Activated CD4-positive, alpha-beta T cell treated with anti-CD3 and anti-CD28 coated beads, Interleukin-2, amount 10 ng/mL, durations not matched to agents 24 days and 14 days (primary cell): ENCODE results near the gene STAB2. TPM values are rescaled to one million over a fixed set of nuclear protein-coding genes. Genes with fewer than 3 reads are reported as not detected.
"Not testable (repeated sequence)": the region's sequence is repeated elsewhere in the genome, so short reads cannot be mapped to it uniquely, and the experiment has no call there.

ENCODE experiments used
- DNase-seq: peaks from one replicate; pipeline ENCODE4 v3.0.0; 2022
- H3K27ac Mint-ChIP-seq: one replicate; pipeline ENCODE4 v1.8.0; 2022; ENCODE audit warnings: mild to moderate bottlenecking, mixed read lengths
- H3K27me3 Mint-ChIP-seq: one replicate; pipeline ENCODE4 v1.8.0; 2022; ENCODE audit warnings: mixed read lengths
- H3K36me3 Mint-ChIP-seq: one replicate; pipeline ENCODE4 v1.8.0; 2022; ENCODE audit warnings: low read depth, mild to moderate bottlenecking, mixed read lengths
- H3K4me1 Mint-ChIP-seq: one replicate; pipeline ENCODE4 v1.8.0; 2021; ENCODE audit warnings: mixed read lengths
- H3K4me3 Mint-ChIP-seq: one replicate; pipeline ENCODE4 v1.8.0; 2022; ENCODE audit warnings: mild to moderate bottlenecking, moderate library complexity, mixed read lengths
- H3K9me3 Mint-ChIP-seq: one replicate; pipeline ENCODE4 v1.8.0; 2021; ENCODE audit warnings: mixed read lengths
- intact Hi-C: fragments of 100-400 bp; cut with micrococcal nuclease; formaldehyde crosslinking; loops from one replicate; pipeline ENCODE4 v1.15.1; 2023
- total RNA-seq: library from RNA; stranded (reverse); gene quantifications from 2 replicates; pipeline ENCODE4 v1.2.3, GENCODE V29; 2022

The STAB2 gene
- total RNA-seq, 1 donor from 2014 or later: not detected

- no peak for DNase-seq
- Mint-ChIP-seq H3K36me3 (no peaks in the 10 kb centered on the region), H3K27me3 (peaks cover 6% of the 10 kb centered on the region), H3K9me3 (no peaks in the 10 kb centered on the region), H3K4me3 (no peak overlapping the region), H3K4me1 (no peaks in the 10 kb centered on the region), H3K27ac (no peak overlapping the region)
- intact Hi-C loops: no loop called here
These were observed 58.1 kb downstream of the STAB2 start for GRCh38 chr12:103645202-103645601.

- H3K36me3 Mint-ChIP-seq: no peaks in the 10 kb centered on the region
- no peaks in the 10 kb centered on the region for H3K9me3 Mint-ChIP-seq
- DNase-seq: no peak
- no peak overlapping the region for H3K27ac Mint-ChIP-seq
- H3K27me3 Mint-ChIP-seq: peaks cover 6% of the 10 kb centered on the region
- H3K4me1 Mint-ChIP-seq: no peaks in the 10 kb centered on the region
- intact Hi-C loops: no loop called here
- no peak overlapping the region for H3K4me3 Mint-ChIP-seq
These were observed 60.2 kb downstream of the STAB2 start for GRCh38 chr12:103647267-103647666.

- H3K36me3 Mint-ChIP-seq: no peaks in the 10 kb centered on the region
- intact Hi-C loops: no loop called here
- no peak overlapping the region for H3K4me3 Mint-ChIP-seq
- no peaks in the 10 kb centered on the region for H3K9me3 Mint-ChIP-seq
- no peak for DNase-seq
- H3K27me3 Mint-ChIP-seq: peaks cover 3% of the 10 kb centered on the region
- no peaks in the 10 kb centered on the region for H3K4me1 Mint-ChIP-seq
- H3K27ac Mint-ChIP-seq: no peak overlapping the region
These were observed 65.7 kb downstream of the STAB2 start for GRCh38 chr12:103652808-103653207.

DNA sequence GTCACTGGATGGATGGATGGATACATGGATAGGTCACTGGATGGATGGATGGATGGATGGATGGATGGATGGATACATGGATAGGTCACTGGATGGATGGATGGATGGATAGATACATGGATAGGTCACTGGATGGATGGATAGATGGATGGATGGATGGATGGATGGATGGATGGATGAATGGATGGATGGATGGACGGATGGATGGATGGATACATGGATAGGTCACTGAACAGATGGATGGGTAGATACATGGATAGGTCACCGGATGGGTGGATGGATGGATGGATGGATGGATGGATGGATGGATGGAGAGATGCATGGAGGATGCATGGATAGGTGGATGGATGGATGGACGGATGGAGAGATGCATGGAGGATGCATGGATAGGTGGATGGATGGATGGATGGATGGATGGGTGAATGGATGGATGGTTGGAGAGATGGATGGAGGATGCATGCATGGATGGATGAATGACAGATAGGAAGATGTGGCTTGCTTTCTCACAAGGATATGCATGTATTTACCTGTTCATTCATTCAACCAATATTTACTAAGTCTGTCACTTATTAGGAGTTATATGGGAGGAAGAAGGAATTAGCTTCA is 66.6 kb downstream of the STAB2 start:
- H3K9me3 Mint-ChIP-seq, intact Hi-C loops, H3K36me3 Mint-ChIP-seq, H3K27me3 Mint-ChIP-seq, H3K4me1 Mint-ChIP-seq, H3K27ac Mint-ChIP-seq, DNase-seq, H3K4me3 Mint-ChIP-seq: not testable (repeated sequence)

- Mint-ChIP-seq H3K27ac (no peak overlapping the region), H3K4me1 (peaks cover 2% of the 10 kb centered on the region), H3K9me3 (no peaks in the 10 kb centered on the region), H3K4me3 (no peak overlapping the region), H3K27me3 (peaks cover 7% of the 10 kb centered on the region), H3K36me3 (no peaks in the 10 kb centered on the region)
- DNase-seq: no peak
- intact Hi-C loops: no loop called here
These were observed 67.7 kb downstream of the STAB2 start for GRCh38 chr12:103654816-103655215.

GRCh38 chr12:103656291-103656690 is 69.2 kb downstream of the STAB2 start:
- no peak overlapping the region for H3K27ac Mint-ChIP-seq
- peaks cover 13% of the 10 kb centered on the region for H3K27me3 Mint-ChIP-seq
- intact Hi-C loops: no loop called here
- peaks cover 2% of the 10 kb centered on the region for H3K4me1 Mint-ChIP-seq
- H3K9me3 Mint-ChIP-seq: no peaks in the 10 kb centered on the region
- H3K4me3 Mint-ChIP-seq: no peak overlapping the region
- DNase-seq: no peak
- H3K36me3 Mint-ChIP-seq: no peaks in the 10 kb centered on the region

DNA sequence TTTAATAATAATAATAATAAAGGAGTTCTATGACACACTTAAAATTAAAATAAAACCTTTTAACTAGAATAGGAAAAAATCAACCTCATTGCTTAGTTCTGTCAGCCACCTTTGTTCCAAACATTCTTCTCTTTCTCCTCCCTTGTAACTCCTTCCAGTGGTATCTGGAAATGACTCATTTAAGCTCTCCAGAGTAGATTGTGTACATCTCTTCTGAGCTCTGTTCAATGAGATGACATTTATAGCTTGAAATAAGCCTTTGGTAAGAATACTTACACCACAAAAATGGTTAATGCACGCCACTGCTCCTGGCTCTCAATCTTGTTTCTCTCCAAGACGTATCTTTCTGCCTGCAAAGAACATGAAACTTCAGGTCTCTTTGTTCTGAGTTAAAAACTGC is 70.3 kb downstream of the STAB2 start:
- no peak overlapping the region for H3K27ac Mint-ChIP-seq
- DNase-seq: no peak
- H3K4me3 Mint-ChIP-seq: no peak overlapping the region
- H3K9me3 Mint-ChIP-seq: no peaks in the 10 kb centered on the region
- H3K36me3 Mint-ChIP-seq: no peaks in the 10 kb centered on the region
- H3K4me1 Mint-ChIP-seq: peaks cover 2% of the 10 kb centered on the region
- intact Hi-C loops: no loop called here
- peaks cover 14% of the 10 kb centered on the region for H3K27me3 Mint-ChIP-seq

GRCh38 chr12:103664626-103665025 is 77.6 kb downstream of the STAB2 start:
- Mint-ChIP-seq H3K4me3 (no peak overlapping the region), H3K27ac (no peak overlapping the region), H3K36me3 (no peaks in the 10 kb centered on the region), H3K4me1 (no peaks in the 10 kb centered on the region), H3K9me3 (no peaks in the 10 kb centered on the region), H3K27me3 (peaks cover 11% of the 10 kb centered on the region)
- intact Hi-C loops: no loop called here
- no peak for DNase-seq

DNA sequence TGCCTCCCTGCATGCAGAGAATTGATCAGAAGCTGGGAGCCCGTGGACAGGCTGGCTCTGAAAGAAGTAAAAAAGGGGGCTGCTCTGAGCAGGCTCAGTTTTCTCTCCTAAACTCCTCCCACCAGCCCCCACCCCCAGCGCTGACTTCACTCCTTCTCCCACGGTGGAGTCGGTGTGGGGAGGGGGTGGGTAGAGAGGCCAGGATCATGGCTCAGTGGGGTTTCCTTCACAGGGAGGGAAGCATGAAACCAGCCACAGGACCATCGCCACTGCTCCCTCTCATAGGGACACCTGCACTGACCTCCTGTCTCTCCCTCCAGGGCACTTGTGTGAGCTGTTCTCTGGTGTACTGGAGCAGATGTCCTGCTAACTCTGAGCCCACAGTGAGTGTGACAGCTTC is 78.9 kb downstream of the STAB2 start:
- Mint-ChIP-seq H3K4me3 (no peak overlapping the region), H3K27ac (no peak overlapping the region), H3K36me3 (no peaks in the 10 kb centered on the region), H3K9me3 (no peaks in the 10 kb centered on the region), H3K27me3 (peaks cover 5% of the 10 kb centered on the region), H3K4me1 (no peaks in the 10 kb centered on the region)
- intact Hi-C loops: no loop called here
- no peak for DNase-seq

DNA sequence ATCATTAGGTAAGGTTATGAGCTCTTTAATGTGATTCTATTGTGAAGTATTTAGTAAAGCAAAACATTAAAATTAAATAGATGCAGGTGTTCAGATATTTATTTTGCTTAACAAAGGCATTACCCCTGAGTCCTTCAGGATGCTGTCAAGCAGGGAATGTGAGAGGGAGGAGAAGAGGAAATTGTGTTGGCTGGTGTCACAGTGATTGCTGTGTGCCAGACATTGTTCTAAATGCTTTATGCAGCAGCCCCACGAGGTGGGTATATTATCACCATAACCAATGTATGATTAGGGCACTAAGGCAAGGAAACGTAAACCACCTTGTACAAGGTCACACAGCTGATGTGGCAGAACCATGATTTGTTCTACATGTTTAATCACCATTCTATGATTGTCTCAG is 80.1 kb downstream of the STAB2 start:
- no peaks in the 10 kb centered on the region for H3K9me3 Mint-ChIP-seq
- H3K27me3 Mint-ChIP-seq: peaks cover 5% of the 10 kb centered on the region
- no peak overlapping the region for H3K27ac Mint-ChIP-seq
- DNase-seq: no peak
- H3K4me1 Mint-ChIP-seq: no peaks in the 10 kb centered on the region
- H3K4me3 Mint-ChIP-seq: no peak overlapping the region
- intact Hi-C loops: no loop called here
- H3K36me3 Mint-ChIP-seq: no peaks in the 10 kb centered on the region

DNA sequence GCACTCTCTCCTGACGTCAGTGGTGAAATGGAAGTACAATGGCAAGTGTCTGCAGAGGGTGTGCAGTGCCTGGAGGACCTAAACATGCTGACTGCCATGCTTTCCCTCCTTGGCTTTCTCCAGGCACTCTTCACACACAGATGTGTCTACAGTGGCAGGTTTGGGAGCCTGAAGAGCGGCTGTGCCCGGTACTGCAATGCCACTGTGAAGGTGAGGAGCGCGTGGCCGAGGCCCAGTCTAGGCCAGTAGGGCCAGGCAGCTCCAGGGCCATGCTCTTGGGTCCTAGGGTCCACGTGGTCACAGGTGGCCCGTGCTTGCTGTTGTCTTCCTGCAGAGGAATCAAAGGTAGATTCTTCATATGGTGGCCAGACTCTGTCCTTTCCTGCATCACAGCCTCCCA is 81.4 kb downstream of the STAB2 start:
- Mint-ChIP-seq H3K9me3 (no peaks in the 10 kb centered on the region), H3K4me3 (no peak overlapping the region), H3K27ac (no peak overlapping the region), H3K4me1 (no peaks in the 10 kb centered on the region), H3K27me3 (peaks cover 3% of the 10 kb centered on the region), H3K36me3 (no peaks in the 10 kb centered on the region)
- intact Hi-C loops: no loop called here
- DNase-seq: no peak

DNA sequence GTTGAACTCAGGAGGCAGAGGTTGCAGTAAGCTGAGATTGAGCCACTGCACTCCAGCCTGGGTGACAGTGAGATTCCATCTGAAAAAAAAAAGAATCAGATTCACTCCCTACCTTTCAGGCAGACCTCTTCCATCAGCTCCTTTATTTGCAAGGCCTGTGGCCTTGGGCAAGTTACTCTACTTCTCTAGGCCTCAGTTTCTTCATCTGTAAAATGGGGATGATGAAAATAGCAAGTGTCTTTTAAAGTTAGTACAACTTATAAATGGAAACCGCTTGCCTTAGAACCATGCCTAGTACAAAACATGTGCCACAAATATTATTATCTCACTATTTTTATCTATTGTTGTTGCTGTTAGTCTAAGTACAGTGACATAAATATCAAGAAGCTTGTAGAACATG is 84.3 kb downstream of the STAB2 start:
- intact Hi-C loops: no loop called here
- no peak for DNase-seq
- Mint-ChIP-seq H3K4me1 (no peaks in the 10 kb centered on the region), H3K36me3 (no peaks in the 10 kb centered on the region), H3K9me3 (no peaks in the 10 kb centered on the region), H3K4me3 (no peak overlapping the region), H3K27ac (no peak overlapping the region), H3K27me3 (peaks cover 3% of the 10 kb centered on the region)

- Mint-ChIP-seq H3K4me3 (no peak overlapping the region), H3K27me3 (no peaks in the 10 kb centered on the region), H3K4me1 (no peaks in the 10 kb centered on the region), H3K9me3 (no peaks in the 10 kb centered on the region), H3K27ac (no peak overlapping the region), H3K36me3 (no peaks in the 10 kb centered on the region)
- no peak for DNase-seq
- intact Hi-C loops: no loop called here
These were observed 85.5 kb downstream of the STAB2 start for GRCh38 chr12:103672401-103673119.

DNA sequence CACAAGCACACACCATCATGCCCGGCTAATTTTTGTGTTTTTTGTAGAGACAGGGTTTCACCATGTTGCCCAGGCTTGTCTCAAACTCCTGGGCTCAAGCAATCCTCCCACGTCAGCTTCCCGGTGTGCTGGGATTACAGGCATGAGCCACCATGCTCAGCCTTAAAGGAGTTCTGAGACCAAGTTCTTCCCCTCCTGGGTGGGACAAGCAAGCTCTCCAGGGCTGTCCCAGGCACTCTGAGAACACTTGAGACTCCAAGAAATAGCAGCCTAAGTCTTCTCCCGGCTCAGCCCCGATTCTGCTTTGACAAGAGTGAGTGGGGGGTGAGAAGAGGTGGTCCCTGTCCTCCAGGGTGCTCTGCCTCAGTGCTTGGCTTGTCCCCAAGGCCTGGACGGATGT is 86.4 kb downstream of the STAB2 start:
- H3K4me3 Mint-ChIP-seq: no peak overlapping the region
- no peak overlapping the region for H3K27ac Mint-ChIP-seq
- DNase-seq: no peak
- intact Hi-C loops: no loop called here
- H3K36me3 Mint-ChIP-seq: no peaks in the 10 kb centered on the region
- H3K9me3 Mint-ChIP-seq: no peaks in the 10 kb centered on the region
- no peaks in the 10 kb centered on the region for H3K27me3 Mint-ChIP-seq
- H3K4me1 Mint-ChIP-seq: no peaks in the 10 kb centered on the region

DNA sequence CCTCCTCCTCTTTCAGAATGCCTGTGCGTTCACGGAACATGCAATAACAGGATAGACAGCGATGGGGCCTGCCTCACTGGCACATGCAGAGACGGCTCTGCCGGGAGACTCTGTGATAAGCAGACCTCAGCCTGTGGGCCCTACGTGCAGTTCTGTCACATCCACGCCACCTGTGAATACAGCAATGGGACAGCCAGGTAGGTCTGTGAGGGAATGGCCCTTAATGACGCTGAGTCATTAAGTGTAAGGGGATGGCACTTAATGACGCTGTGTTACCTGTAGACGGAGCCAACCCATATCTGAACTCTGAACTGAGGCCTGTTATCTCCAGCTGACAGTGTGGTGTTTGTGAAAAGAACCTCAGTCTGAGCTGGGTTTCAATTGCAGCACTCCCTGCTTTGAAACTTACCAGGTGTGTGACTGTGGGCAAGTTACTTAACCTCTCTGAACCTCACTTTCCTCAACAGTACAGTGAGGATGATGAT is 86.9 kb downstream of the STAB2 start:
- Mint-ChIP-seq H3K27me3 (no peaks in the 10 kb centered on the region), H3K36me3 (no peaks in the 10 kb centered on the region), H3K27ac (no peak overlapping the region), H3K9me3 (no peaks in the 10 kb centered on the region), H3K4me3 (no peak overlapping the region), H3K4me1 (no peaks in the 10 kb centered on the region)
- intact Hi-C loops: no loop called here
- no peak for DNase-seq
